GM12872 (cell line): ENCODE results near the gene PRDM2.

ENCODE experiments used
- TF ChIP-seq, protein P1 (sequence below): IDR thresholded peaks from 3 replicates; pipeline ENCODE4 v1.5.1; 2011; ENCODE audit warnings: low read depth, mild to moderate bottlenecking, low read length, moderate library complexity; ENCODE audit not compliant: insufficient read depth

PRDM2 gene

DNA sequence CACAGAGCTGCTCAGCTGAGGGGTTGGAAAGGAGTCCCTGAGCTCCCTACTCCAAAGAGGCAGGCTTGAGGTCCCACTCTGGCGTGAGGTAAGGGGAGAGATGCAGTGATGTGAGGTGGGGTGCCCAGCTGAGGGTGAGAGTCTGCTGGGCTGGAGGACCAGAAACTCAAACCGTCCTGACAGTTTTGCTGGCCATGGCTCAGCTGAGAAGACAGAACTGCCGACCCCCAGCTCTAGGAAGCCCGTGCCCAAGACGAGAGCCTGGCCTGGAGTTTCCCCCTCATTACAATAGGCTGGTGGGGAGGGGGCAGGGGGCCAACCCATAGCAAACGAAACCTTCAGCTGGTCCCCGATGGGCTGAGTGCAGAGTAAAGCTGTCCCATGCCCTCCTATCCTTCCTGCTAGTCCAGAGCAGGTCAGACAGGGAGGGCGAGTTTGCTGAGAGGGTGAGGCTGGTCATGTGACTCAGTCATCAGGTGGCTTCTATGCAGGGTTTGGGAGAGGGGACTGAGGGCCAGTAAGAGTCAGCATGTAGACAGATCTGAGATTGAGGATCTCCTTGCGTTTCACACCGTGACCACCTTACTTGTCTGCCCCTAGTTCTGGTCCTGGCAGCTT is 129.3 kb downstream of the PRDM2 start:
- TF ChIP-seq, protein P1, sequence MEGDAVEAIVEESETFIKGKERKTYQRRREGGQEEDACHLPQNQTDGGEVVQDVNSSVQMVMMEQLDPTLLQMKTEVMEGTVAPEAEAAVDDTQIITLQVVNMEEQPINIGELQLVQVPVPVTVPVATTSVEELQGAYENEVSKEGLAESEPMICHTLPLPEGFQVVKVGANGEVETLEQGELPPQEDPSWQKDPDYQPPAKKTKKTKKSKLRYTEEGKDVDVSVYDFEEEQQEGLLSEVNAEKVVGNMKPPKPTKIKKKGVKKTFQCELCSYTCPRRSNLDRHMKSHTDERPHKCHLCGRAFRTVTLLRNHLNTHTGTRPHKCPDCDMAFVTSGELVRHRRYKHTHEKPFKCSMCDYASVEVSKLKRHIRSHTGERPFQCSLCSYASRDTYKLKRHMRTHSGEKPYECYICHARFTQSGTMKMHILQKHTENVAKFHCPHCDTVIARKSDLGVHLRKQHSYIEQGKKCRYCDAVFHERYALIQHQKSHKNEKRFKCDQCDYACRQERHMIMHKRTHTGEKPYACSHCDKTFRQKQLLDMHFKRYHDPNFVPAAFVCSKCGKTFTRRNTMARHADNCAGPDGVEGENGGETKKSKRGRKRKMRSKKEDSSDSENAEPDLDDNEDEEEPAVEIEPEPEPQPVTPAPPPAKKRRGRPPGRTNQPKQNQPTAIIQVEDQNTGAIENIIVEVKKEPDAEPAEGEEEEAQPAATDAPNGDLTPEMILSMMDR, result no peak

DNA sequence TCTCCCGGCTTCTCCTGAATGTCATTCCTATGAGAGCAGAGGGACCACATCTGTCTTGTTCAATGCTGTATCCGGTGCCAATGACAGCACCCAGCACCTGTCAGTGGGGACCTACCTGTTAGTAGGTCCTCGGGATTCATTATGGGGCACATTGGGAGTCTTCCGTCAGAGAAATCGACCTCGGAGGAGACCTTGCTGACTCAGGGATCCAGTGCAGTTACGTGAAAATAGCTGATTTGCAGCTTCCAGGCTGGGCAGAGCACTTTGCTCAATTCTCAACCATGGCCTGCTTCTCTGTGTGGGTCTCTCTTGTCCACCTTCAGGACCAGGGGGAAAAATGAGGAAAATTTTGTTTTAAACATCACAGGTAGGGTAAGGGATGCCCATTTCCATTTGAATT is 130.2 kb downstream of the PRDM2 start:
- TF ChIP-seq, protein P1, result no peak

DNA sequence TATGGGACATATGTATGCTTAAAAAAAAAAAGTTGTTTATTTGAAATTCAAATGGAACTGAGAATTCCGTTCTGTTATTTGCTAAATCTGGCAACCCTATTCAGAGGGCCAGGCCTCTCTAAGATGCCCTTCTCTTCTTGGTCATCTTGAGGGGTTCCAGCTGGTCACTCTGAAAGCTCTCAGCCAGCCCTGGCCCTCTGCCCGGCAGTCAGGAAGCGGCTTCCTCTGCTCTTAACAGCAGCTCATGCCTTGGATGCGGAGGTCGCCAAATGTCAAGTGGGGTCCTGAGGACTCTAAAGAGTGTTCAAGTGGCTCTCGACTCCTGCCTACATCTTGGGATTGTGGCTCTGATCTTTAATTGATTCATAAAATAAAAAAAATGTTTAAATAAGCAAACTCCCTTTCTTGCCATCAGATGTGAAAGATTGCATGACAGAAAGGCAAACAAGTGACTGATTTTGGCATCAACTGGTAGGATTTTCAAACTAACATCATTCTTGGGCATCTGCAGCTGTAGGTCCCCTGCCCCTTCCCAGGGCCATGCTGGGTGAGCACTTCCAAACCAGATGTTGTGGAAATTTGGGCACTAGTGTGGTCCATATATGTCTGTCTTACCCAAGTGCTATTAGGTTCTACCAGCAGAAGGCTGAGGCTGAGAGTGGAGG is 130.8 kb downstream of the PRDM2 start:
- TF ChIP-seq, protein P1, result no peak

DNA sequence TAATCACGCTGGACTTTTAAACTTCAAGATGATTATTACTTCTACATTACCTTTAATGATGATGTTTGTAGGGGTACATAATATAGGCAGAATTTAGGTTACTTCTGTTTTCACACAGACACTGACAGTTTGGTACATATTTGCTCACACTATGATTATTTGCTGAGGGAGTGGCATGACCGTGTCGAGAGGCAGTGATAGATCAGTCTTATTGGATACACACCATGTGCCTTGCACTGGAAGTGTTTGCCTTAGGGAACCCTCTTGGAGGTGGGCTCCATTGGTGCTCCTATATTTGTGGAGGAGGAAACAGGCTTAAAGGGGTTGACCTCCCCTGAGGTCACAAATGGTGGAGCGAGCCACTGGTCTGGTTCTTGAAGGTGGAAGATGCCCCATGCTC is 132.1 kb downstream of the PRDM2 start:
- TF ChIP-seq, protein P1, result no peak

DNA sequence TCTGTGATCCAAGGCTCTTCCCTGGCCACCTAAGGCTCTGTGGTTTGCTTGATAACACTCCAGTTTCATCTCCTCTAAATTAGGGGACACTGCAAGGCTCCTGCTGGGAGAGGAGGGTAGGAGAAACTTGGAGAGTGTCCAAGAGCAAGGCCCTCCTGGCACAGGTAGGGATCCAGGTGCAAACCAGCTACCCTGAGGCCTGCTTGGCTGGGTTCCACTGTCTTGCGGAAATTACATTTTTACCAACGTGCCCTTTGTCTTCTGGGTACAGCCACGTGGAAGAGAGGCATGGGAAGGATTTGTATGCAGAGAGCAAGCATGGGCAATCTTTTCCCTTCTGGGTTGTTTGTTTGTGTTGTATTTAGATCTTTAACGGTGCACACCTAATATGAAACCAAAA is 132.5 kb downstream of the PRDM2 start:
- TF ChIP-seq, protein P1, result no peak

DNA sequence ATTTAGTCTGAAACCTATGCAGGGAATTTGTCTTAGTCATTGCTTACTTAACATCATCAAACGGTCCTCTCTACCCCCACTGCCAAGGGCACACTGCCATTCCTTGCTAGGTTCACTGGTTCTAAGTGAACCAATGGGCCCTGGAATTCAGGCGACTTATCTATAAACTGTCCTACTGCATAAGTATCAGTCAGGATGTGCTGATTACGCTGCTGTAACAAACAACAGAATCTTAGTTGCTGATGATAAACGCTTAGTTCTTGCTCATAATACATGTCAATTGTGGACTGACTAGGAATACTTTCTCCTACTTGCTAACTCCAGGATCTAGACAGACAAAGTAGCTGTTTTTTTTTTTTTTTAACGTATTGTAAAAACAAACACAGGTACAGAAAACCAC is 136.1 kb downstream of the PRDM2 start:
- TF ChIP-seq, protein P1, result no peak

DNA sequence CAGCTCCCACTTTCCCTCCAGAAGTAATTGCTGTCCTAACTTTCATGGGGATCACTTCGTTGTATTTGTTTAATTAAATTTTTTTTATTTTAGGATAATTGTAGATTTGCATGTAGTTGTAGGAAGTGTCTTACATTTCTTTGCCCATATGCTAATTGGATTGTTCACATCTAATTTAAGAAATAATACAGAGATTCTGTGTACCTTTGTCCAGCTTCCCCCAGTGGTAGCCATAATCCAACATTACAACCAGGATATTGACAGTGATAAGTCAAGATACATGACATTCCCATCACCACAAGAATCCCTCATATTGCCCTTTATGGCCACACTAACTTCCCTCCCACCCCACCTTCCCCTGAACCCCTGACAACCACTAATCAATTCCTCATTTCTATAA is 136.6 kb downstream of the PRDM2 start:
- TF ChIP-seq, protein P1, result no peak
